GM12864 (cell line): ENCODE results near the gene RPH3AL.

Source experiments
- DNase-seq: peaks from one replicate; pipeline ENCODE4 v3.0.0-alpha.2; 2011; ENCODE audit warnings: low read depth
- H3K4me3 ChIP-seq: 2 replicates; pipeline ENCODE4 v1.5.1; 2011; ENCODE audit warnings: mild to moderate bottlenecking, low read depth, low read length, control low read depth
- TF ChIP-seq, protein P1 (sequence below): IDR thresholded peaks from 2 replicates; pipeline ENCODE4 v1.5.1; 2011; ENCODE audit warnings: low read depth, mild to moderate bottlenecking, moderate library complexity, low read length, control low read depth, inconsistent platforms; ENCODE audit errors: missing control alignments

The RPH3AL gene, protein sequence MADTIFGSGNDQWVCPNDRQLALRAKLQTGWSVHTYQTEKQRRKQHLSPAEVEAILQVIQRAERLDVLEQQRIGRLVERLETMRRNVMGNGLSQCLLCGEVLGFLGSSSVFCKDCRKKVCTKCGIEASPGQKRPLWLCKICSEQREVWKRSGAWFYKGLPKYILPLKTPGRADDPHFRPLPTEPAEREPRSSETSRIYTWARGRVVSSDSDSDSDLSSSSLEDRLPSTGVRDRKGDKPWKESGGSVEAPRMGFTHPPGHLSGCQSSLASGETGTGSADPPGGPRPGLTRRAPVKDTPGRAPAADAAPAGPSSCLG

DNA sequence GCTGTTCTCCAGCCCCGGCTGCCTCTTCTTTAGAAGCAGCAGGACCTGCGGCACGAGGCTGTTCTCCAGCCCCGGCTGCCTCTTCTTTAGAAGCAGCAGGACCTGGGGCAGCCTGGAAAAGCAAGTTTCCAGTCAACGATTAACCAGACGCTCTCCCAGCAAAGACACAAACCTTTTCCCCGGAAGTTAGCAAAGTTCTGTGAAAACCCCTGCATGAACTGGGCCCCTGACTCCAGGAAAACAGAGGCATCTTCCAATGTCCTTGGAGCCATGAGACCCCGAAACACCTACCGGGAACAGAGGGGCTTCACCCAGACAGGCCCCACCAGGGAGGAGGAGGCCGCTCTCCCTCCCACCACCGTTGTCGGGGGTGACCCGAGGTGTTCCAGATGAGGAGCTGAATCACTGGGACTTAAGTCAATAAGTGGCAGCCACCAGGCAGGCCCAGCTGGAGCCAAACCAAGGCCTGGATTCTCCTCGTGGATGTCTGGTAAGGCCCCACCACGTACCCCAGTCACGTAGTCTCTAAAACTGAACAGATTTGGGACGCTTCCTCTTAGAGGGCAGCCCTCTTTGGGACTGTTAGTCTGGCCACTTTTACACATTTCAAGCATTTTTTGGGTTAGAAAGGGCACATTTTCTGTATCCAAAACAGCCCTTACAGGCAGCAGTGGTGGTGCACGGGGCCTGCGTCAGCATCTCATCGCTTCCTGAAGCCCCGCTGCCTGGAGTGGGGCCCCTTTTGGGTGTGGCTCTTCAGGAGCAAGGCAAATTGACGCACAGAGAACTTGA lies at the start of gene RPH3AL:
Gene RPH3AL, minus strand, starts transcription at position 387 of the 792 bp plus-strand sequence. CDS start 25,264 bp downstream, outside the sequence.
- TF ChIP-seq, protein P1, sequence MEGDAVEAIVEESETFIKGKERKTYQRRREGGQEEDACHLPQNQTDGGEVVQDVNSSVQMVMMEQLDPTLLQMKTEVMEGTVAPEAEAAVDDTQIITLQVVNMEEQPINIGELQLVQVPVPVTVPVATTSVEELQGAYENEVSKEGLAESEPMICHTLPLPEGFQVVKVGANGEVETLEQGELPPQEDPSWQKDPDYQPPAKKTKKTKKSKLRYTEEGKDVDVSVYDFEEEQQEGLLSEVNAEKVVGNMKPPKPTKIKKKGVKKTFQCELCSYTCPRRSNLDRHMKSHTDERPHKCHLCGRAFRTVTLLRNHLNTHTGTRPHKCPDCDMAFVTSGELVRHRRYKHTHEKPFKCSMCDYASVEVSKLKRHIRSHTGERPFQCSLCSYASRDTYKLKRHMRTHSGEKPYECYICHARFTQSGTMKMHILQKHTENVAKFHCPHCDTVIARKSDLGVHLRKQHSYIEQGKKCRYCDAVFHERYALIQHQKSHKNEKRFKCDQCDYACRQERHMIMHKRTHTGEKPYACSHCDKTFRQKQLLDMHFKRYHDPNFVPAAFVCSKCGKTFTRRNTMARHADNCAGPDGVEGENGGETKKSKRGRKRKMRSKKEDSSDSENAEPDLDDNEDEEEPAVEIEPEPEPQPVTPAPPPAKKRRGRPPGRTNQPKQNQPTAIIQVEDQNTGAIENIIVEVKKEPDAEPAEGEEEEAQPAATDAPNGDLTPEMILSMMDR: no peak
- H3K4me3 ChIP-seq: no peak within 1 kb of the TSS
- no peak for DNase-seq

DNA sequence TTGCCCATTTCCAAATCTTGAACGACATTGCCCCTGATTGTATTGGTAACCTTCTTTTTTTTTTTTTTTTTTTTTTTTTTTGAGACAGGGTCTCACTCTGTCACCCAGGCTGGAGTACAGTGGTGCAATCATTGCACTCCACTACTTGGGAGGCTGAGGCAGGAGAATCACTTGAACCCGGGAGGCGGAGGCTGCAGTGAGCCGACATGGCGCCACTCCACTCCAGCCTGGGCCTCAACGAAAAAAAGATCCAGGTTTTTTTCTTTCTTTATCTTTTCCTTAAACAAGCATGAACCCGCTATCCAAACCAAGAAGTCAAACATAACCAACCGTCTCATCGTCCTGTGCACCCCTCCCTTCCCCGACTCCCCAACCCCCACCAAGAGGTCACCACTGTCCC lies 47.6 kb upstream of the RPH3AL start:
- no peak overlapping the region for H3K4me3 ChIP-seq
- no peak for DNase-seq
- TF ChIP-seq, protein P1: no peak

DNA sequence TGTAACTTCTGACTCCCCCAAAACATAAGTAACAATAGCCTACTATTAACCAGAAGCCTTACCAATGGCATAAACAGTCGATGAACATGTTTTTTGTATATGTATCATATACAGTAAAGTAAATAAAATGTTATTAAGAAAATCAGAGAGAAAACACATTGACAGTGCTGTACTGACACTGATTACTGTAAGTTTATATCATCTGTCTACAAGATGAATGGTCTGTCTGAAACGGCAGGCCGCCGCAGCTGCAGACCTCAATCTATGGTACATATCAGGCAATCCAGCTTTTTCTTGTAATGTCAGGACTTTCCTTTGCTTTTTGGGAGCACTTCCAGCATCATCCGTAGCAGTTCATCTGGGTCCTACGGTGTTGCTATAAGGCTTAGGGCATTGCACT lies 44.2 kb upstream of the RPH3AL start:
- no peak for DNase-seq
- TF ChIP-seq, protein P1: no peak
- no peak overlapping the region for H3K4me3 ChIP-seq

DNA sequence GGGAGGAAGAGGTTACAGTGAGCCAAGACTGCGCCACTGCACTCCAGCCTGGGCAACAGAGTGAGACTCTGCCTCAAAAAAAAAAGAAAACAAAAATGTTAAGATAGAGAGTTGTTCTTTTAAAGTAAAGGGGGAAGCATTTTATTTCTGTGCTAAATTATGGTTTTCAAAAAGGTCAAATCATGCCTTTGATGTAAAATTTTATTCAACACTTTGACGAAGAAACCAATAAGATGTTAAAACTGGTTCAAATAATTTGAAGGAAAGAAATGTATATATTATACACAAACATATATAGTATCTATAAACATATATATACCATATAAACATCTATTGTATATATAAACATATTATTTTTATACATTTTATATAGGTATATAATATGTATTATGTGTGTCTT lies 43.4 kb upstream of the RPH3AL start:
- H3K4me3 ChIP-seq: no peak overlapping the region
- DNase-seq: no peak
- TF ChIP-seq, protein P1: no peak

DNA sequence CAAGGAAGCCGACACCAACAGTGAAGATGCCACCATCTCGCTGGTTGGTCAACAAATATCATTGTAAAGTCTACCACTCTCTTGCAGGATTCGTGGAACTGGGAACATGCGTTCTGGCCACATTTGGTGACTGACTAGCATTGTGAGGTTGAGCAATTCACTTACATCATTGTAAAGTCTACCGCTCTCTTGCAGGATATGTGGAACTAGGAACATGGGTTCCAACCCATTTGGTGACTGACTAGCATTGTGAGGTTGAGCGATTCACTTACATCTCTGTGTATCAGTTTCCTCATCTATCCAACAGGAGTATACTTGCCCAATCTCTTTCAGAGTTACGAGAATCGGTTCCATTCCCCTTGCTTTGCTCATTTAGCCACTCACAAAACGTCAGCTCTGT lies 42.6 kb upstream of the RPH3AL start:
- H3K4me3 ChIP-seq: no peak overlapping the region
- TF ChIP-seq, protein P1: no peak
- DNase-seq: no peak

DNA sequence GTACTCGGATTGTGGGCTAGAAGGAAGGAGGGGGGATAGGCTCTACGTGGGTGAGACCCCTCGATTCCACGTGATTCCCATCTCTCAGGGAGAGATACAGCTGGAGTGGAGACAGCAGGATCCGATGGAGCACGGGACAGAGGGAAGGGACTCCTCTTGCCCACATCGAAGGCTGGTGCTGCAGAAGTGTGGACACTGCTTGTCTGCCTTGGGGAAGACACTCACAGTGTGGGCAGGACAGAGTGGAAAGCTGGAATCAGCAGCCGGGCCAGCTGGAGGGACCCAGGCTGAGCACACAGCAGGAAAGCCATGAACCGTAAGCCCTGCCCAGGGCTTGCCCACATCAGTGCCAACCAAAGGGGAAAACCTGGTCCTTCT lies 42.1 kb upstream of the RPH3AL start:
- DNase-seq: no peak
- H3K4me3 ChIP-seq: no peak overlapping the region
- TF ChIP-seq, protein P1: no peak
